Parathyroid adenoma (tissue), 2 donors: ENCODE measurements around the gene TTBK1.

Source experiments
- H2AFZ ChIP-seq: fragments of 300-600 bp; sonication (generic); one replicate; pipeline ENCODE4 v1.7.0; 2017; ENCODE audit warnings: antibody characterized with exemption, mild to moderate bottlenecking
- H3K27ac ChIP-seq: fragments of 300-600 bp; sonication (generic); one replicate; pipeline ENCODE4 v1.7.0; 2017
- H3K27me3 ChIP-seq: fragments of 300-600 bp; sonication (generic); one replicate; pipeline ENCODE4 v1.7.0; 2017; ENCODE audit warnings: low read length; ENCODE audit not compliant: control insufficient read depth, insufficient read depth
- H3K36me3 ChIP-seq: fragments of 300-600 bp; sonication (generic); one replicate; pipeline ENCODE4 v1.7.0; 2017; ENCODE audit warnings: low read length; ENCODE audit not compliant: control insufficient read depth, insufficient read depth
- H3K4me1 ChIP-seq: fragments of 300-600 bp; sonication (generic); one replicate; pipeline ENCODE4 v1.7.0; 2017; ENCODE audit warnings: control low read depth
- H3K4me2 ChIP-seq: fragments of 300-600 bp; sonication (generic); one replicate; pipeline ENCODE4 v1.7.0; 2017; ENCODE audit warnings: low read length
- H3K4me3 ChIP-seq: fragments of 300-600 bp; sonication (generic); one replicate; pipeline ENCODE4 v1.7.0; 2017; ENCODE audit warnings: low read depth, low read length
- H3K79me2 ChIP-seq: fragments of 300-600 bp; sonication (generic); one replicate; pipeline ENCODE4 v1.7.0; 2017; ENCODE audit warnings: control low read depth
- H3K9ac ChIP-seq: fragments of 300-600 bp; sonication (generic); one replicate; pipeline ENCODE4 v1.7.0; 2017; ENCODE audit warnings: mild to moderate bottlenecking
- H3K9me3 ChIP-seq: fragments of 300-600 bp; sonication (generic); one replicate; pipeline ENCODE4 v1.7.0; 2017; ENCODE audit warnings: low read length; ENCODE audit not compliant: control insufficient read depth
- CTCF ChIP-seq: fragments of 300-600 bp; sonication (generic); IDR thresholded peaks from one replicate; pipeline ENCODE4 v1.7.0; 2017; ENCODE audit warnings: antibody characterized with exemption, mild to moderate bottlenecking
- donor health status: primary hyperparathyroidism.

The TTBK1 gene

GRCh38 chr6:43291708-43292107, 48.4 kb downstream of the TTBK1 start:
- H3K4me1 ChIP-seq, result no peaks in the 10 kb centered on the region
- no peak overlapping the region for H3K4me3 ChIP-seq
- no peak overlapping the region for H3K4me2 ChIP-seq
- H3K27ac ChIP-seq, result no peak overlapping the region
- H3K9ac ChIP-seq, result no peak overlapping the region
- H3K36me3 ChIP-seq, result no peaks in the 10 kb centered on the region
- no peaks in the 10 kb centered on the region for H3K9me3 ChIP-seq
- H3K79me2 ChIP-seq, result no peaks in the 10 kb centered on the region
- H3K27me3 ChIP-seq, result no peaks in the 10 kb centered on the region
- H2AFZ ChIP-seq, result no peak overlapping the region
- no peak for TF ChIP-seq CTCF

- Histone ChIP-seq H3K4me3 (no peak overlapping the region), H3K9me3 (no peaks in the 10 kb centered on the region), H2AFZ (no peak overlapping the region), H3K79me2 (no peaks in the 10 kb centered on the region), H3K27me3 (no peaks in the 10 kb centered on the region), H3K36me3 (no peaks in the 10 kb centered on the region), H3K4me2 (no peak overlapping the region), H3K4me1 (no peaks in the 10 kb centered on the region), H3K27ac (no peak overlapping the region), H3K9ac (no peak overlapping the region)
- TF ChIP-seq CTCF, result no peak
Observed at GRCh38 chr6:43292341-43292740, 49.1 kb downstream of the TTBK1 start.

DNA sequence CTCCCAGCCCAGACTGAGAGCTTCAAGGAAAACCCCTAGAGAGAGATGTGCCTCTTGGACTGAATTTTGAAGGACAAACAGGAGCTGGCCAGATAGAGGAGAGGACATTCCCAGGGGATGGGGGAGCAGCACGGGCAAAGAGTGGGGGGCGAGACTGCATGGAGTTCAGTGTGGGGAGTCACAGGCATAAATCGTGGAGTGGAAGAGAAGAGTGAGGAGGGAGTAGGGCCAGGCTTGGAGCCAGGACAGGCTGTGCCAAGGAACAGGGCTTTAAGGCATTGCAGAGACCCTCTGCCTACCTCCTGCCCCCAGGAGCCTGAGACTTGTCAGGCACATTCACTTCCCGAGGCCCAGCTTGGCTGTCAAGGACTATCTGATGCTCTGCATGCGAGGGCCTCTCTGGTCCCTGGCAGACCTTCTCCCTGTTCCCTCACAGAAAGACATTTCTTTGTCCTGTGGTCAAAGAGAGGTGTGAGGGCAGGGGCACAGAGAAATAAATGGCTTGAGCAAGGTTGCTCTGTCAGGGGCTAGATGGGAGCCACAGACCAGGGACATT, 49.6 kb downstream of the TTBK1 start:
- no peaks in the 10 kb centered on the region for H3K9me3 ChIP-seq
- no peak overlapping the region for H2AFZ ChIP-seq
- H3K79me2 ChIP-seq, result no peaks in the 10 kb centered on the region
- no peak overlapping the region for H3K4me2 ChIP-seq
- no peaks in the 10 kb centered on the region for H3K4me1 ChIP-seq
- no peaks in the 10 kb centered on the region for H3K36me3 ChIP-seq
- TF ChIP-seq CTCF, result no peak
- no peak overlapping the region for H3K27ac ChIP-seq
- no peak overlapping the region for H3K4me3 ChIP-seq
- no peaks in the 10 kb centered on the region for H3K27me3 ChIP-seq
- H3K9ac ChIP-seq, result no peak overlapping the region

GRCh38 chr6:43293698-43294097, 50.4 kb downstream of the TTBK1 start:
- H3K79me2 ChIP-seq, result no peaks in the 10 kb centered on the region
- no peak overlapping the region for H3K9ac ChIP-seq
- TF ChIP-seq CTCF, result no peak
- no peak overlapping the region for H2AFZ ChIP-seq
- H3K27me3 ChIP-seq, result no peaks in the 10 kb centered on the region
- no peak overlapping the region for H3K4me2 ChIP-seq
- H3K4me1 ChIP-seq, result no peaks in the 10 kb centered on the region
- H3K36me3 ChIP-seq, result no peaks in the 10 kb centered on the region
- no peak overlapping the region for H3K27ac ChIP-seq
- H3K9me3 ChIP-seq, result no peaks in the 10 kb centered on the region
- no peak overlapping the region for H3K4me3 ChIP-seq

DNA sequence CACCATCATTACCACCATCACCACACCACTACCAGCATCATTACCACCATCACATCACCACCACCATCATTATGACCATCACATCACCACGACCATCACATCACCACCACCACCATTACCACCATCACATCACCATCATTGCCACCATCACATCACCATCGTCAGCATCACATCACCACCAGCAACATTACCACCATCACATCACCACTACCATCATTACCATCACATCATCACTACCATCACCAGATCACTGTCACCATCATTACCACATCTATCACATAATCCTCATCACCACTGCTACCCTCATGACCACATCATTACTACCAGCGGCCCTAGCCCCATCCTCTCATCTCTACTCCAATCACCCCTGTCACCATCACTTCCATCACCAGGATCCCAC, 51.3 kb downstream of the TTBK1 start:
- H3K27ac ChIP-seq, result no peak overlapping the region
- no peak for TF ChIP-seq CTCF
- no peaks in the 10 kb centered on the region for H3K27me3 ChIP-seq
- no peaks in the 10 kb centered on the region for H3K4me1 ChIP-seq
- H3K79me2 ChIP-seq, result no peaks in the 10 kb centered on the region
- no peaks in the 10 kb centered on the region for H3K9me3 ChIP-seq
- no peak overlapping the region for H3K9ac ChIP-seq
- H3K36me3 ChIP-seq, result no peaks in the 10 kb centered on the region
- no peak overlapping the region for H3K4me3 ChIP-seq
- H2AFZ ChIP-seq, result no peak overlapping the region
- H3K4me2 ChIP-seq, result no peak overlapping the region
